Prostate gland (tissue), 2 donors: ENCODE measurements around the gene SHANK1.

Experiments used
- CTCF ChIP-seq, 4 experiments: fragments of 200-600 bp in 2 of 4; fragments of 450-650 bp in 2 of 4; sonication (generic) in 2 of 4; IDR thresholded peaks; 1 replicate in 3 of 4; 2 replicates in 1 of 4; pipeline ENCODE4 v1.5.1; 2016 to 2019; ENCODE audit warnings: antibody characterized with exemption in 4 of 4, mild to moderate bottlenecking in 2 of 4, moderate library complexity in 2 of 4
- POLR2A ChIP-seq: fragments of 450-650 bp; IDR thresholded peaks from one replicate; pipeline ENCODE4 v1.6.1; 2016; ENCODE audit warnings: antibody characterized with exemption, mild to moderate bottlenecking
- POLR2AphosphoS5 ChIP-seq: sonication (generic); formaldehyde crosslinking; IDR thresholded peaks from one replicate; pipeline ENCODE4 v1.6.1; 2017; ENCODE audit warnings: antibody characterized with exemption

- no peak for TF ChIP-seq POLR2A
- TF ChIP-seq CTCF (IDR thresholded peaks at IDR 0.05), result no peak
- TF ChIP-seq POLR2AphosphoS5, result no peak
Observed at GRCh38 chr19:50723735-50724521, 4.3 kb upstream of the SHANK1 start.
